Parathyroid adenoma (tissue), 2 donors: Measurements from ENCODE around the gene RAD54L.

Source experiments
- H2AFZ ChIP-seq: fragments of 300-600 bp; sonication (generic); one replicate; pipeline ENCODE4 v1.7.0; 2017; ENCODE audit warnings: antibody characterized with exemption, mild to moderate bottlenecking
- H3K27ac ChIP-seq: fragments of 300-600 bp; sonication (generic); one replicate; pipeline ENCODE4 v1.7.0; 2017
- H3K27me3 ChIP-seq: fragments of 300-600 bp; sonication (generic); one replicate; pipeline ENCODE4 v1.7.0; 2017; ENCODE audit warnings: low read length; ENCODE audit not compliant: control insufficient read depth, insufficient read depth
- H3K36me3 ChIP-seq: fragments of 300-600 bp; sonication (generic); one replicate; pipeline ENCODE4 v1.7.0; 2017; ENCODE audit warnings: low read length; ENCODE audit not compliant: control insufficient read depth, insufficient read depth
- H3K4me1 ChIP-seq: fragments of 300-600 bp; sonication (generic); one replicate; pipeline ENCODE4 v1.7.0; 2017; ENCODE audit warnings: control low read depth
- H3K4me2 ChIP-seq: fragments of 300-600 bp; sonication (generic); one replicate; pipeline ENCODE4 v1.7.0; 2017; ENCODE audit warnings: low read length
- H3K4me3 ChIP-seq: fragments of 300-600 bp; sonication (generic); one replicate; pipeline ENCODE4 v1.7.0; 2017; ENCODE audit warnings: low read depth, low read length
- H3K79me2 ChIP-seq: fragments of 300-600 bp; sonication (generic); one replicate; pipeline ENCODE4 v1.7.0; 2017; ENCODE audit warnings: control low read depth
- H3K9ac ChIP-seq: fragments of 300-600 bp; sonication (generic); one replicate; pipeline ENCODE4 v1.7.0; 2017; ENCODE audit warnings: mild to moderate bottlenecking
- H3K9me3 ChIP-seq: fragments of 300-600 bp; sonication (generic); one replicate; pipeline ENCODE4 v1.7.0; 2017; ENCODE audit warnings: low read length; ENCODE audit not compliant: control insufficient read depth
- TF ChIP-seq, protein P1 (sequence below): fragments of 300-600 bp; sonication (generic); IDR thresholded peaks from one replicate; pipeline ENCODE4 v1.7.0; 2017; ENCODE audit warnings: antibody characterized with exemption, mild to moderate bottlenecking
- donor health status: primary hyperparathyroidism.

The RAD54L gene

DNA sequence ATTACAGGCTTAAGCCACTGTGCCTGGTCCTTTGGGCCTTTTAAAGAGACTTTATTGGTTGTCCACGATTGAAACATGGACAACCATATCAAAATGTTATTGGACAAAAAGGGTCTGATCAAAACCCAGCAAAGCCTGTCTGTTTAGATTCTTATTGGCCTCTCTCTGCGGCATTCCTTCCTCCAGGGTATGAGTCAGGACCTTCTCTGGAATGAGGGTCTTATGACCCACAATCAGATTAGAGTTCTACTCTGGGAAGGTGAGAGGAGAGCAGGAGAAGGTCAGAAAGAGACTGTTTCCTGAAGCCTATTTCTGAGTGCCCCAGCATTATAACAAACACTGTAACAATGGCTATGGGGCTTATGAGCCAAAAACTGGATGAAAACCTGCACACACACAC lies 36.5 kb upstream of the RAD54L start:
- no peak overlapping the region for H3K27ac ChIP-seq
- no peak overlapping the region for H2AFZ ChIP-seq
- H3K9ac ChIP-seq = no peak overlapping the region
- H3K4me3 ChIP-seq = no peak overlapping the region
- H3K36me3 ChIP-seq = no peaks in the 10 kb centered on the region
- H3K9me3 ChIP-seq = no peaks in the 10 kb centered on the region
- H3K79me2 ChIP-seq = no peaks in the 10 kb centered on the region
- TF ChIP-seq, protein P1, sequence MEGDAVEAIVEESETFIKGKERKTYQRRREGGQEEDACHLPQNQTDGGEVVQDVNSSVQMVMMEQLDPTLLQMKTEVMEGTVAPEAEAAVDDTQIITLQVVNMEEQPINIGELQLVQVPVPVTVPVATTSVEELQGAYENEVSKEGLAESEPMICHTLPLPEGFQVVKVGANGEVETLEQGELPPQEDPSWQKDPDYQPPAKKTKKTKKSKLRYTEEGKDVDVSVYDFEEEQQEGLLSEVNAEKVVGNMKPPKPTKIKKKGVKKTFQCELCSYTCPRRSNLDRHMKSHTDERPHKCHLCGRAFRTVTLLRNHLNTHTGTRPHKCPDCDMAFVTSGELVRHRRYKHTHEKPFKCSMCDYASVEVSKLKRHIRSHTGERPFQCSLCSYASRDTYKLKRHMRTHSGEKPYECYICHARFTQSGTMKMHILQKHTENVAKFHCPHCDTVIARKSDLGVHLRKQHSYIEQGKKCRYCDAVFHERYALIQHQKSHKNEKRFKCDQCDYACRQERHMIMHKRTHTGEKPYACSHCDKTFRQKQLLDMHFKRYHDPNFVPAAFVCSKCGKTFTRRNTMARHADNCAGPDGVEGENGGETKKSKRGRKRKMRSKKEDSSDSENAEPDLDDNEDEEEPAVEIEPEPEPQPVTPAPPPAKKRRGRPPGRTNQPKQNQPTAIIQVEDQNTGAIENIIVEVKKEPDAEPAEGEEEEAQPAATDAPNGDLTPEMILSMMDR = no peak
- H3K27me3 ChIP-seq = no peaks in the 10 kb centered on the region
- no peak overlapping the region for H3K4me2 ChIP-seq
- no peaks in the 10 kb centered on the region for H3K4me1 ChIP-seq

DNA sequence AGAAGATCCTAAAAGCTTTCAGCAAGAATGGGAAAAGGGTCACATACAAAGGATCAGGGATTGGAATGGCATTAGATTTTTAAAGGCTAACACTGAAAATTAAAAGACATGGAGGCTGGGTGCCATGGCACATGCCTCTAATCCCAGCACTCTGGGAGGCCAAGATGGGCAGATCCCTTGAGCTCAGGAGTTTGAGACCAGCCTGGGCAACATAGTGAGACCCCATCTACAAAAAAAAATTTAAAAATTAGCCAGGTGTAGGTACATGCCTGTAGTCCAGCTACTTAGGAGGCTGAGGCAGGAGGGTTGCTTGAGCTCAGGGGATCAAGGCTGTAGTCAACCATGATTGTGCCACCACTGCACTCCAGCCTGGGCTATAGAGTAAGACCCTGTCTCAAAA lies 32.1 kb upstream of the RAD54L start:
- H3K4me3 ChIP-seq = no peak overlapping the region
- H3K27me3 ChIP-seq = no peaks in the 10 kb centered on the region
- TF ChIP-seq, protein P1 = no peak
- no peak overlapping the region for H2AFZ ChIP-seq
- H3K27ac ChIP-seq = no peak overlapping the region
- H3K4me1 ChIP-seq = no peaks in the 10 kb centered on the region
- H3K79me2 ChIP-seq = no peaks in the 10 kb centered on the region
- H3K9me3 ChIP-seq = no peaks in the 10 kb centered on the region
- H3K36me3 ChIP-seq = no peaks in the 10 kb centered on the region
- H3K9ac ChIP-seq = no peak overlapping the region
- no peak overlapping the region for H3K4me2 ChIP-seq

DNA sequence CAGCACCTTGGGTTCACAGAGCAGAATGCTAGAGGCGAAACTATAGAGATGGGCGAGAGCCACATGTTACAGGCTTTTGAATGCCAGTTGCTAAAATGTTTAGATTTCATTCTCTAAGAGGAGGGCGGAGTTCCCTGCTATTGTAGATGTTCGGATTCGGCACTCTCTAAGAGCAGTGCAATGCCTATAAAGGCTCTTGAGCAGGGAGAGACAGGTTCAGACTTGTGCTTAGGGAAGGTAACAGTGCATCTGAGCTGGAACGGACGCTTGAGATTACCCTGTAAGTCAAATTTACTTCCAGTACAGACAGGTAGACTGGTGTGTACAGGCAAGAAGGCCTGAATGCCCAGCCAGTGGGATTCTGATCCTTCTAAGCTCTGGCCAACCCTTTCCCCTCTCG lies 29.1 kb upstream of the RAD54L start:
- Histone ChIP-seq H3K79me2 (no peaks in the 10 kb centered on the region), H3K27ac (no peak overlapping the region)

DNA sequence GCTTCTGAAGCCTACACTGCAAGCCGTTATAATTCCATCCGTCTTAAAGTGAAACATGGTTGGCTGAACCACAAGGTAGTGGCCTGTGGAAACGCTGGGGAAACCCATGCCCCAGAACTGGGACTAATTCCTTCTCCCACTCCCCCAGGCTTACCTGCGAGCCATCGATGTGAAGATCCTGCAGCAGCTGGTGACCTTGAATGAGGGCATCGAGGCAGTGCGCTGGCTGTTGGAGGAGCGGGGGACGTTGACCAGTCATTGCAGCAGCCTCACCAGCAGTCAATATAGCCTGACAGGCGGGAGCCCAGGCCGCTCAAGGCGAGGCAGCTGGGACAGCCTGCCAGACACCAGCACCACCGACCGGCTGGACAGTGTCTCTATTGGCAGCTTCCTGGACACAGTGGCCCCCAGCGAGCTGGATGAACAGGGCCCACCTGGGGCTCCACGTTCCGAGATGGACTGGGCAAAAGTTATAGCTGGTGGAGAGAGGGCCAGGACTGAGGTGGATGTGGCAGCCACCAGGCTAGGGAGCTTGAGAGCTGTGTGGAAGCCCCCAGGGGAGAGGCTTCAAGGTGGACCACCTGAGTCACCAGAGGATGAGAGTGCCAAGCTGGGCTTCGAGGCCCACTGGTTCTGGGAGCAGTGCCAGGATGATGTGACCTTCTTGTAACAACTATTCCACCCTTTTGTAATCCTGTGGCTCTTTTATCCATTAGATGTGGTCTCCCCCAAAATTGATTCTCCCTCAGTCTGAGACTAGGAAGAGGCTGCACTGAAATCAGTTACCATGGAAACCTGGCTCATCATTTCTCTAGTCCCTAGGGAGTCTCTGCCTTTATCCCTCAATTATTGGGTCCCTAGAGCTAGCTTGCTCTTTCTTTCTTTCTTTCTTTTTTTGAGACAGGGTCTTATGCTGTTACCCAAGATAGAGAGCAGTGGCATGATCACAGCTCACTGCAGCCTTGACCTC lies 27.7 kb upstream of the RAD54L start:
- Histone ChIP-seq H3K27ac (no peak overlapping the region), H3K9me3 (no peaks in the 10 kb centered on the region), H3K79me2 (no peaks in the 10 kb centered on the region), H3K4me3 (no peak overlapping the region), H2AFZ (no peak overlapping the region), H3K4me1 (peaks cover 4% of the 10 kb centered on the region), H3K9ac (no peak overlapping the region), H3K27me3 (no peaks in the 10 kb centered on the region), H3K4me2 (no peak overlapping the region), H3K36me3 (no peaks in the 10 kb centered on the region)
- TF ChIP-seq, protein P1 = no peak

More for the DNA sequence above, 29.1 kb upstream of the RAD54L start:
- Histone ChIP-seq H3K4me2 (no peak overlapping the region), H3K4me3 (no peak overlapping the region), H3K9me3 (no peaks in the 10 kb centered on the region), H3K9ac (no peak overlapping the region), H3K36me3 (no peaks in the 10 kb centered on the region), H3K27me3 (no peaks in the 10 kb centered on the region), H3K4me1 (no peaks in the 10 kb centered on the region), H2AFZ (no peak overlapping the region)
- TF ChIP-seq, protein P1 = no peak
